ENCODE data around the gene ACOT7.

Gene ACOT7

DNA sequence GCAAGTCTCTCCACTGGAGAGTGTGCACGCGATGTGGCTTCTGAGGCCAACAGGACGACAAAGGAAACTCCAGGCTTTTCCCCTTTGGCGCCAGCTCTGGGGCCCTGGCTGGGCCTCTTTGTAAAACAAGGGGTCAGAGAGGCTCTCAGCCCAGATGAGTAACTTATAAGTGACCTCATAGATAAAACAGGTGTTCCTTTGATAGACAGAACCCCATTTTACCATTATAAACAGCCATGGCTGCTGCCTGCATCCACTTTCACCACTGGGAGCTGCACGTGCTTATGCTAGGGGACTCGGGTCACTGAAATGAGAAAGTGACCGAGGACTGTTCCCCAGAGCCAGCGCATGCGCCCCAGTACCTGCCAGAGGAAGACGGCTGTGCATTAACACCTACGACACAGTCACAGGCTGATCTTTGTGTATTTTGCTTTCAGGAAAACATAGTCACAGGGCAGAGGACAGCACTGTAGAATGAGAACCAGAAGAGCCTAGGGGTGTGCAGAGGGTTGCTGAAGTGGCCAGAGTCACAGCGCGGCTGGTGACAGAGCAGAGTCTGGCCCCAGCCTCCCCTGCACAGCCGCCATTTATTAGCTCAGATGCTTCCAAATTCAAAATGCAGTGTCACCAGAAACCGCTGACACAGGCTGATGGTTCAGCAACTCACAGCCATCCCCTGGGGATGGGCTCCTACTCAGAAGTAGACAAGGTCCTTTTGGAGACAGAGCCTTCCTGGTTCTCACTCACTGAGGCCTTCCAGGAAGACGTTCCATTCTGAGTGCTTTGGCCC is 175.0 kb downstream of the ACOT7 start:
- Mint-ChIP-seq H3K4me3 (no peak overlapping the region), H3K27me3 (peaks cover 32% of the 10 kb centered on the region), H3K27ac (no peak overlapping the region), H3K4me1 (ENCODE audit: low read depth) (peaks cover 31% of the 10 kb centered on the region), H3K9me3 (no peaks in the 10 kb centered on the region), H3K36me3 (ENCODE audit: low read depth) (peaks cover 20% of the 10 kb centered on the region)
- intact Hi-C loops (cut with micrococcal nuclease) = no loop called here
